GM10847 (cell line): ENCODE data around the gene WDR3.

ENCODE experiments used
- POLR2A ChIP-seq: IDR thresholded peaks from 2 replicates; pipeline ENCODE4 v1.6.1; 2011; ENCODE audit not compliant: insufficient read length; ENCODE audit errors: extremely low read depth

The WDR3 gene

GRCh38 chr1:117929343-117930172, at the start of gene WDR3, which contains the start of gene GDAP2:
Gene WDR3 (plus strand): TSS chr1:117929739. CDS start chr1:117933320, 3,581 bp downstream.
Gene GDAP2 (minus strand): TSS chr1:117929621. CDS start chr1:117920357, 9,264 bp downstream.
- peak; percentile 52 for TF ChIP-seq POLR2A

- TF ChIP-seq POLR2A, result no peak
Measured at GRCh38 chr1:117883616-117884015, 45.9 kb upstream of the WDR3 start.

DNA sequence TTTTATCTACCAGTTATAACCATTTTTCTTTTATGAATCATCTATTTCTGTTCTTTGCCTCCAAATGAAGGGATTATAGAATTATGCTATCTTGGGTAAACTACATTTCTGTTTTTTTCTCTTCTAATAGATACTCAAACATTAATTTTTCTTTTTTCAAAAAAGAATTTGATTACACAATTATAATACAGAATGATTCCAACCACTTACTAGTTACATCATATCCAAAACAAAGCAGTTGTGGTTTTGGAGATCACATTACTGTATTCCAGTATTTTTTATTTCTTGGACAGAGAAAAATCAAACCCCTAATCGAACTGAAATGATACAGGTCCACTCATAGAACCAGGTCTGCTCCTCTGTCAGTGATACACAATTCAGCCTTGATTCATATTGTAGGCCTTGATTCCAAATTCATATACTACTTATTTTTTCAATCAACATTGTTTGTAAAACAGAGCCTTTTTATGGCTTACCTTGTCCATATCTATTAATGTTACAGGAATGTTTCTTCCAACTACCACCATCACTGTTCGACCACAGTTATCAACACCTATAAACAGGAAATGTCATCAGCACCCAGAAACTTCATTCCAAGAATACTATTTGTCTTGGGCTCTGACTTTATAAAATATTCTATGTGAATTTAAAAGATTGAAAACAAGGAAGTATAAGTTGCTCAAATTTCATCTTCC, 43.3 kb upstream of the WDR3 start:
- TF ChIP-seq POLR2A, result no peak

DNA sequence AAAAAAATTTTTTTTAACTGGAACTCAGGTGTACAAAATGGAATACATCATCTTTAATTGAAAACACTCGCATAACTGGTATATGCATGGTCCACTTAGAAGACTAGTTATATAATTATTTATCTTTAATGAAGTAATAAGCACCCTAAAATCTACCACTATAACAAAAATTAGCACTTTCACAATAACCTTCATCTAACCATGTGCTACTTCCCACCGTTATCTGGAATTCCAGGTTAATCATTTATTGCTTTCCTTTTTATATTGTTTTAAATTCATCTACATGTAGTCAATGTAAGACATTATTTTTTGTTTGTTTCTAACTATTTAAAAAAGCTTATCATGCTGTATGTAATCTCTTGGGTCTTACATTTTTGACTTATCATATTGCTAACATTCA, 39.1 kb upstream of the WDR3 start:
- no peak for TF ChIP-seq POLR2A

- TF ChIP-seq POLR2A, result no peak
Measured at GRCh38 chr1:117892512-117892911, 37.0 kb upstream of the WDR3 start.

DNA sequence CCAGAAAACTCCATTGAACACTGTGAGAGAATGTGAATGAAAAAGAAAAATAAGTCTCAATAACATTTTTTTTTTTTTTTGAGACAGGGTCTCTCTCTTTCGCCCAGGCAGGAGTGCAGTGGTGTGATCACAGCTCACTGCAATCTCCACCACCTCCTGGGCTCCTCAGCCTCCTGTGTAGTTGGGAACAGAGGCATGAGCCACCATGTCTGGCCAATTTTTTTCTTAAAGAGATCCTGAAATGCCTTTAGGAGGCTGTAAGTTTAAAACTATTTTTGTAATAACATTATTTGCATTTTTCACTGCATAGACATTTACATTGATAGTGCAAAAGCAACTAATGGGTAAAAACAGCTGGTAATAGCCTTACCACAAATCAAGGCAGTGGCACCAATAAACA, 35.5 kb upstream of the WDR3 start:
- no peak for TF ChIP-seq POLR2A

DNA sequence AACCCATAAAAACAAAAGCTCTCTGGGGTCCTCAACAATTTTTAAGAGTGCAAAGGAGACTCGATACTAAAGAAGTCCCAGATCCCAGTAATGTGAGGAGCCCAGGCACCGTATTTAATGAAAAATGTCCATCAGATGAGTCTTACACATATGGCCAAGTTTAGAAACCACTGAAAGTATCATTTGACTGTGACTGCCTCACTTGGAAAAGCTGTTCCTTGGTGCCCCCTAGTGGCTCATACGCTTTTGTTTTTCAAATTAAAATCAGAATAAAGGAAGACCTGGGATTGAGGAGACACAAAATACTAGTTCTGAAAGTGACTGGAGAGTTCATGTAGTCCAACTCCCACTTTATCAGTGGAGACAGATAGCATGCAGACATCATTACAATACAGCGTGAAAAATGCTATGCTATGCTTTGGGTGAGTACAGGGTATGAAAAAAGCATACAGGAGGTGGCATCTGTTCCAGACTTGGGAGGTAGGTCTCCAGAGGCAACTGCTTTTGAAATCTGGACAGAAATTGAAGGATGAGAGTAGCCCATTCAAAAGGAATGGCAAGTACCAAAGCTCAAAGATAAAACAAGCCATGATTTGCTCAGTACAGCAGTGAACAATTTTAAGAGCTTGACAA, 33.9 kb upstream of the WDR3 start:
- TF ChIP-seq POLR2A, result no peak

- TF ChIP-seq POLR2A, result no peak
Measured at GRCh38 chr1:117897551-117897950, 32.0 kb upstream of the WDR3 start.

DNA sequence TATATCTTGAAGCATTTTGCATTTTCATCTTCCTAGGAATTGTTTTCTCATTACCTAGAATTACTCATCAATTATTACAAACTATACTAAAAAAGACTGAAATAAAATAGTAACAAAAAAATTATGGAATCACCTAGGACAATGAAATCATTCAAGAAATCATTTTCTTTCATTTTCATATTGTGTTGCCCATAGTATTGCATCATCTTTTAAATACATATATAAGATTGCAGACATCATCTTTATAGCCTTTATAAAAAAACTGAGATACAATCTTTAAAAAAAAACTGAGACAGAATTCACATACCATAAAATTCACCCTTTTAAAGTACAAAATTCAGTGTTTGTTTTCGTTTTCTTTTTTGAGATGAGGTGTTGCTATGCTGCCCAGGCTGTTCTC, 29.7 kb upstream of the WDR3 start:
- no peak for TF ChIP-seq POLR2A

GRCh38 chr1:117902944-117903343, 26.6 kb upstream of the WDR3 start:
- TF ChIP-seq POLR2A, result no peak

- TF ChIP-seq POLR2A, result no peak
Measured at GRCh38 chr1:117904485-117904884, 25.1 kb upstream of the WDR3 start.

GRCh38 chr1:117905019-117905418, 24.5 kb upstream of the WDR3 start:
- no peak for TF ChIP-seq POLR2A

GRCh38 chr1:117911051-117911450, 18.5 kb upstream of the WDR3 start:
- no peak for TF ChIP-seq POLR2A

- TF ChIP-seq POLR2A, result no peak
Measured at GRCh38 chr1:117919376-117919775, 10.2 kb upstream of the WDR3 start.

- no peak for TF ChIP-seq POLR2A
Measured at GRCh38 chr1:117921991-117922390, 7.5 kb upstream of the WDR3 start.

GRCh38 chr1:117925981-117926380, 3.6 kb upstream of the WDR3 start:
- no peak for TF ChIP-seq POLR2A

DNA sequence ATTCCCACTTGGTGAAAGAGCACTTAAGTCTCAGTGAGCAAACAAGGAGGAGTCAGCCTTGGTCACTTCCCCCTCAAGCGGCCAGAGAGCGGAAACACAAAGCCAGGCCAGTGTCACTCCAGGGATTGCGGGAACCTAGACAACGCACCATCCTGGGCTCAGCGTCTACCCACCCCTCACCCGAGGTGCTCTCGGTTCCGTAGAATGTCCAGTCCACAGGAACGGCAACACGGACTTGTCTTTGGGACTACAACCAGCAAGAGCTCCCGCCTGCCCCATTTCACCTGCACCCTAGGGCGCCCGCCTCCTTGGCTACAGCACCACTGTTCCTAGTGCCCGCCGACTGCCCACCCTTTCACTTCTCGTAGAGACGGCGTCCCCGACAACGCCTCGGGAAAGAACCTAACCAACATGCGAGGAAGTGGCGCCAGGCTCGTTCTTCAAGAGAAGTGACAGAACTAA, 627 bp upstream of the WDR3 start:
- TF ChIP-seq POLR2A, result no peak

GRCh38 chr1:117930173-117930447, 571 bp downstream of the WDR3 start:
- TF ChIP-seq POLR2A, result no peak
